Spleen (tissue), 11 donors: Measurements from ENCODE around the gene NRK. TPM values are rescaled to one million over a fixed set of nuclear protein-coding genes. Genes with fewer than 3 reads are reported as not detected.

Source experiments
- DNase-seq: peaks from one replicate; pipeline ENCODE4 v3.0.0-alpha.2; 2020
- H3K27ac ChIP-seq, 8 donors: fragments of 200-600 bp; sonication (generic) in 7 of 8; 1 replicate in 4 of 8; 2 replicates in 4 of 8; pipeline versions ENCODE4 v1.5.0 to v1.8.0; 2016 to 2021; ENCODE audit warnings: inconsistent platforms in 4 of 8, mild to moderate bottlenecking in 4 of 8, moderate library complexity in 1 of 8
- H3K27me3 ChIP-seq, 7 donors: fragments of 200-600 bp; sonication (generic) in 6 of 7; replicated peaks in 1 of 7; 1 replicate in 4 of 7; 2 replicates in 3 of 7; pipeline versions ENCODE4 v1.5.0 to v1.8.0; 2016 to 2021; ENCODE audit warnings: inconsistent platforms in 3 of 7, mild to moderate bottlenecking in 1 of 7
- H3K36me3 ChIP-seq, 6 donors: fragments of 200-600 bp; sonication (generic) in 5 of 6; 1 replicate in 4 of 6; 2 replicates in 2 of 6; pipeline versions ENCODE4 v1.5.0 to v1.8.0; 2016 to 2021; ENCODE audit warnings: inconsistent platforms in 2 of 6
- H3K4me1 ChIP-seq, 6 donors: fragments of 200-600 bp; sonication (generic) in 5 of 6; 1 replicate in 3 of 6; 2 replicates in 3 of 6; pipeline versions ENCODE4 v1.5.0 to v1.8.0; 2016 to 2021; ENCODE audit warnings: inconsistent platforms in 3 of 6
- H3K4me3 ChIP-seq, 8 donors: fragments of 200-600 bp; sonication (generic) in 7 of 8; 1 replicate in 4 of 8; 2 replicates in 4 of 8; pipeline versions ENCODE4 v1.5.0 to v1.8.0; 2016 to 2021; ENCODE audit warnings: inconsistent platforms in 4 of 8, mild to moderate bottlenecking in 4 of 8, moderate library complexity in 2 of 8
- H3K9me3 ChIP-seq, 8 donors: fragments of 200-600 bp; sonication (generic) in 7 of 8; 1 replicate in 4 of 8; 2 replicates in 4 of 8; pipeline versions ENCODE4 v1.5.0 to v1.8.0; 2016 to 2021; ENCODE audit warnings: inconsistent platforms in 4 of 8
- CTCF ChIP-seq, 11 experiments: fragments of 200-600 bp in 7 of 11; fragments of 450-650 bp in 4 of 11; sonication (generic) in 4 of 11; IDR thresholded peaks in 8 of 11; conservative IDR thresholded peaks in 3 of 11; 1 replicate in 7 of 11; 2 replicates in 4 of 11; pipeline versions ENCODE4 v1.4.0 to v1.8.0; 2016 to 2021; ENCODE audit warnings: antibody characterized with exemption in 11 of 11, inconsistent platforms in 4 of 11, mild to moderate bottlenecking in 1 of 11
- POLR2A ChIP-seq, 3 donors: fragments of 450-650 bp; IDR thresholded peaks; one replicate each; pipeline ENCODE4 v1.5.1; 2017; ENCODE audit warnings: antibody characterized with exemption in 3 of 3, mild to moderate bottlenecking in 1 of 3
- POLR2AphosphoS5 ChIP-seq, 3 donors: sonication (generic); formaldehyde crosslinking; IDR thresholded peaks; one replicate each; pipeline ENCODE4 v1.5.1; 2017; ENCODE audit warnings: antibody characterized with exemption in 3 of 3
- WGBS, 5 donors: extraction: QIAGEN DNeasy Blood & Tissue Kit in 3 of 5; methylation state at CpG; one replicate each; pipeline versions ENCODE4 v1.1.5 to v1.1.7; 2013 to 2018; 5-methylcytosine and 5-hydroxymethylcytosine counted together
- intact Hi-C: fragments of 100-400 bp; cut with DNase I; formaldehyde crosslinking; loops from one replicate; pipeline ENCODE4 v1.15.0; 2023; ENCODE audit warnings: low total_unique reads
- polyA plus RNA-seq, 3 donors: library from polyadenylated mRNA; stranded (reverse); fragments of 200-250 nt; gene quantifications; one replicate each; pipeline ENCODE4 v1.2.1, GENCODE V29; 2013
- total RNA-seq, 7 donors: library from RNA; depleted of rRNA in 3 of 7; stranded (reverse); fragments of >200 nt in 3 of 7; fragmentation: NEBNext Ultra II Directional in 4 of 7; extraction: Animal tissue kit (Norgen Biotek cat#: 25700) in 4 of 7; gene quantifications; one replicate each; pipeline versions ENCODE4 v1.1.0 to v1.2.1, GENCODE V29; 2016 to 2021
- donor health status: healthy with polysubstance abuse.
- donor health status: DM: no; HTN: no; CAD: no; lungs with moderate emphysema.
- donor health status: DM: no; HTN: no; CAD: no.
- donor health status: Bipolar disorder and iron deficiency.
- donor health status: healthy.
- donor health status: DM: no; HTN: no; CAD: no.
- donor health status: DM: yes; HTN: yes; CAD: no.

Gene NRK
- total and polyA plus RNA-seq, 10 donors: 0.02 to 0.13 TPM; not detected in 8

- Histone ChIP-seq H3K4me3 (no peak overlapping the region), H3K4me1 (no peaks in the 10 kb centered on the region), H3K27ac (no peak overlapping the region), H3K9me3 (no peaks in the 10 kb centered on the region), H3K36me3 (no peaks in the 10 kb centered on the region), H3K27me3 (peaks cover 0 to 4% (median 0%) of the 10 kb centered on the region in 7 donors)
- TF ChIP-seq POLR2AphosphoS5 (IDR thresholded peaks at IDR 0.05) (no peak), POLR2A (IDR thresholded peaks at IDR 0.05) (no peak), CTCF (IDR thresholded peaks at IDR 0.05 in 8 of 11, conservative IDR thresholded peaks at IDR 0.05 in 3 of 11) (no peak)
- no peak for DNase-seq
- intact Hi-C loops: no loop called here
- 47 to 71% (median 68%) methylated on average over 7 of the region's 7 CpGs for WGBS, 5 donors
Measured at GRCh38 chrX:105872941-105873340, 50.6 kb downstream of the NRK start.

GRCh38 chrX:105874790-105875189, 52.5 kb downstream of the NRK start:
- H3K27ac ChIP-seq: no peak overlapping the region
- H3K4me3 ChIP-seq: no peak overlapping the region
- no peaks in the 10 kb centered on the region for H3K36me3 ChIP-seq
- 62 to 97% (median 88%) methylated on average over 1 of the region's 1 CpG for WGBS, 5 donors
- no peaks in the 10 kb centered on the region for H3K9me3 ChIP-seq
- H3K4me1 ChIP-seq: no peaks in the 10 kb centered on the region
- H3K27me3 ChIP-seq: peaks cover 0 to 3% (median 0%) of the 10 kb centered on the region in 7 donors
- TF ChIP-seq POLR2A (IDR thresholded peaks at IDR 0.05) (no peak), CTCF (IDR thresholded peaks at IDR 0.05 in 8 of 11, conservative IDR thresholded peaks at IDR 0.05 in 3 of 11) (no peak)
- intact Hi-C loops: no loop called here
- no peak for DNase-seq

GRCh38 chrX:105876658-105877057, 54.3 kb downstream of the NRK start:
- DNase-seq: no peak
- H3K4me3 ChIP-seq: no peak overlapping the region
- TF ChIP-seq CTCF (IDR thresholded peaks at IDR 0.05 in 8 of 11, conservative IDR thresholded peaks at IDR 0.05 in 3 of 11) (no peak), POLR2AphosphoS5 (IDR thresholded peaks at IDR 0.05) (no peak), POLR2A (IDR thresholded peaks at IDR 0.05) (no peak)
- H3K9me3 ChIP-seq: no peaks in the 10 kb centered on the region
- intact Hi-C loops: no loop called here
- no peak overlapping the region for H3K27ac ChIP-seq
- no peaks in the 10 kb centered on the region for H3K36me3 ChIP-seq
- peaks cover 0 to 3% (median 0%) of the 10 kb centered on the region in 7 donors for H3K27me3 ChIP-seq
- H3K4me1 ChIP-seq: no peaks in the 10 kb centered on the region
- 13 to 53% (median 33%) methylated on average over 3 of the region's 3 CpGs for WGBS, 5 donors

GRCh38 chrX:105880491-105880890, 58.2 kb downstream of the NRK start:
- H3K4me1 ChIP-seq: no peaks in the 10 kb centered on the region
- H3K27ac ChIP-seq: no peak overlapping the region
- WGBS, 5 donors: 64 to 84% (median 77%) methylated on average over 3 of the region's 3 CpGs
- H3K27me3 ChIP-seq: no peaks in the 10 kb centered on the region
- TF ChIP-seq CTCF (IDR thresholded peaks at IDR 0.05 in 8 of 11, conservative IDR thresholded peaks at IDR 0.05 in 3 of 11): no peak
- no peak for TF ChIP-seq POLR2AphosphoS5 (IDR thresholded peaks at IDR 0.05)
- no peak for TF ChIP-seq POLR2A (IDR thresholded peaks at IDR 0.05)
- no peak for DNase-seq
- no peaks in the 10 kb centered on the region for H3K9me3 ChIP-seq
- no peaks in the 10 kb centered on the region for H3K36me3 ChIP-seq
- intact Hi-C loops: no loop called here
- no peak overlapping the region for H3K4me3 ChIP-seq
